MCF 10A (cell line): Measurements from ENCODE around the gene PLA2G4C. TPM values are rescaled to one million over a fixed set of nuclear protein-coding genes. Genes with fewer than 3 reads are reported as not detected.

ENCODE experiments used
- BruUV-seq: library from RNA; stranded (reverse); fragments of 400-500 nt; replicated peaks from 2 replicates; lab custom pipeline; 2021; lab: Mats Ljungman, UMichigan
- CTCF ChIA-PET: fragments of 300-600 bp; sonication (Branson Sonifier 250); formaldehyde crosslinking; extraction: SDS; loops from one replicate; lab custom pipeline; 2021; ENCODE audit warnings: antibody characterized with exemption, inconsistent platforms; lab: Yijun Ruan, JAX
- POLR2A ChIA-PET: fragments of 300-600, 350-650 bp; sonication (Branson Sonifier 250); formaldehyde crosslinking; extraction: SDS; loops from one replicate; lab custom pipeline; 2020; ENCODE audit warnings: antibody characterized with exemption, inconsistent platforms; lab: Yijun Ruan, JAX
- DNase-seq: peaks from one replicate; pipeline ENCODE4 v3.0.0-alpha.2; 2018; ENCODE audit not compliant: unreplicated experiment
- H3K27ac Mint-ChIP-seq: one replicate; pipeline ENCODE4 v1.8.0; 2022; ENCODE audit warnings: mild to moderate bottlenecking, low read depth, mixed read lengths; ENCODE audit not compliant: unreplicated experiment
- H3K27me3 Mint-ChIP-seq: one replicate; pipeline ENCODE4 v1.8.0; 2022; ENCODE audit warnings: mixed read lengths; ENCODE audit not compliant: insufficient read depth, unreplicated experiment
- H3K36me3 Mint-ChIP-seq: one replicate; pipeline ENCODE4 v1.8.0; 2022; ENCODE audit warnings: mild to moderate bottlenecking, moderate library complexity, mixed read lengths; ENCODE audit not compliant: insufficient read depth, unreplicated experiment
- H3K4me1 Mint-ChIP-seq: one replicate; pipeline ENCODE4 v1.8.0; 2022; ENCODE audit warnings: mixed read lengths; ENCODE audit not compliant: insufficient read depth, unreplicated experiment
- H3K4me3 Mint-ChIP-seq: one replicate; pipeline ENCODE4 v1.8.0; 2022; ENCODE audit warnings: mild to moderate bottlenecking, moderate library complexity, mixed read lengths; ENCODE audit not compliant: unreplicated experiment
- H3K9me3 Mint-ChIP-seq: one replicate; pipeline ENCODE4 v1.8.0; 2022; ENCODE audit warnings: mixed read lengths; ENCODE audit not compliant: unreplicated experiment
- CTCF ChIP-seq: fragments of 200-600 bp; IDR thresholded peaks from one replicate; pipeline ENCODE4 v1.8.0; 2022; ENCODE audit warnings: antibody characterized with exemption, mild to moderate bottlenecking; ENCODE audit not compliant: unreplicated experiment
- intact Hi-C: fragments of 100-400 bp; cut with micrococcal nuclease; formaldehyde crosslinking; loops from 2 replicates; pipeline ENCODE4 v1.14.1; 2022
- total RNA-seq: library from RNA; stranded (reverse); gene quantifications from 2 replicates; pipeline ENCODE4 v1.2.3, GENCODE V29; 2022

Gene PLA2G4C
- total RNA-seq, 1 experiment from 2014 or later = 1.4 TPM

- H3K4me3 Mint-ChIP-seq = no peak overlapping the region
- no peak for TF ChIP-seq CTCF
- BruUV-seq = no TSS peak
- H3K27ac Mint-ChIP-seq = no peak overlapping the region
- intact Hi-C loops = no loop called here
- no peaks in the 10 kb centered on the region for H3K4me1 Mint-ChIP-seq
- ChIA-PET CTCF (no interaction called here), POLR2A (no interaction called here)
- H3K27me3 Mint-ChIP-seq = no peaks in the 10 kb centered on the region
- H3K9me3 Mint-ChIP-seq = no peaks in the 10 kb centered on the region
- no peak for DNase-seq
- peaks cover 12% of the 10 kb centered on the region for H3K36me3 Mint-ChIP-seq
Measured at GRCh38 chr19:48133094-48133493, 22.5 kb upstream of the PLA2G4C start.

DNA sequence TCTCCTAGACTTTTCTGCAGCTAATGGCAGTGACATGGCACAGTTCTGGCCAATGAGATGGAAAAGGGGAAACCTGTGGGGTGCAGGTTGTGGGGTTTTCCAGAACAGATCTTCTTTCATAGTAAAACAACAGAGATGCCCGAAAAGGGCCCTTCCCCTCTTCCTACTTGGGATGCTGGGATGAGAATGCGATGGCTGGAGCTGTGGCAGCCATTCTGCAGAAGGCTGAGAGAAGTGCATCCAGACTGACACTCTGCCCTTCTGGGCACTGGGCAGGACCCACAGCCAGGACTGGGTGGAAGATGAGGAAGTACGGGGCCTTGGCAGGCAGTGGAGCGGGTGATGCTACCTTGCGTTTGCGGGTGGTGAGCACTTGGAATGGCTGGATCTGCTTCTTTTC lies 16.9 kb upstream of the PLA2G4C start:
- H3K27ac Mint-ChIP-seq = no peak overlapping the region
- ChIA-PET POLR2A (no interaction called here), CTCF (interaction anchor here (1.1 kb wide), 1 partner anchor 25 kb away, joined by 5 read pairs; no protein-coding TSS in a partner anchor)
- H3K4me3 Mint-ChIP-seq = no peak overlapping the region
- H3K9me3 Mint-ChIP-seq = no peaks in the 10 kb centered on the region
- no peak for DNase-seq
- no TSS peak for BruUV-seq
- H3K36me3 Mint-ChIP-seq = peaks cover 19% of the 10 kb centered on the region
- no peaks in the 10 kb centered on the region for H3K27me3 Mint-ChIP-seq
- intact Hi-C loops = no loop called here
- no peak for TF ChIP-seq CTCF
- H3K4me1 Mint-ChIP-seq = no peaks in the 10 kb centered on the region

DNA sequence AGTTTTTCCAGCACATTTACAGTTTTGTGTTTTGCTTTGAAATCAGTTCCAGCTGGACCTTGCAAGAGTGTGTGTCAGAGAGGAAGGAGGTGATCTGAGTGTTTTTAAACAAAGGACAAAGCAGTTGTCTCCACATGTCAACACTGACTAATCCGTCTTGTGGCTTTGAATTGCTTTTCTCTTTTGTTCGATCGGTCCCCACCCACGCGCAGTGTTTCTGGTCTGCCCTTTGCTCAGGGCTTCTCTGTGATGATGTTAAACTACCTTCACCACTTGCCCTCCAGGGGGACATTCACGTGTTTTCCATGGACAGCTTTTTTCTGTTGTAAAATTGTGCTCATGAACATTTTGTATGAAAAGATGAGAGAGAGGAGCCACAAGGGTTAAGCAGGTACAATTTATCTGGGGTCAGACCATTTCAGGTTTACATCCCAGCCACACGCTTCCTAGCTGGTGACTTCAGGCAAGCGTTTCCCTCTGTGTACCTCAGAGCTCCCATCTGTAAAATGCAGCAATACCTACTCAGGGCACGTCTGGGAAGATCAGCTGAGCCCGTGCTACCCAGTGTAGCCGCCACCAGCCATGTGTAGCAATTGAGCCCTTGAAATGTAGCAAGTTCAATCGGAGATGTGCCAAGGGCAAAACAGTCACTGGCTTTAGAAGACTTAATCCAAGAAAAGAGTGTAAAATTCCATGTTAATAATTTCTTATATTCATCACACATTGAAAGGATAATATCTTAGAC lies 13.5 kb upstream of the PLA2G4C start:
- H3K27ac Mint-ChIP-seq = peak overlapping the region; percentile 22
- peak; percentile 5 for TF ChIP-seq CTCF
- intact Hi-C loops = no loop called here

GRCh38 chr19:48122421-48122820 lies 11.8 kb upstream of the PLA2G4C start:
- Mint-ChIP-seq H3K9me3 (no peaks in the 10 kb centered on the region), H3K4me3 (no peak overlapping the region), H3K27ac (peak overlapping the region; percentile 49), H3K27me3 (no peaks in the 10 kb centered on the region), H3K4me1 (no peaks in the 10 kb centered on the region), H3K36me3 (peaks cover 13% of the 10 kb centered on the region)
- no peak for TF ChIP-seq CTCF
- DNase-seq = no peak
- CTCF ChIA-PET = interaction anchor here (0.6 to 1.3 kb wide), 3 partner anchors 30 to 159 kb away, joined by 3 to 6 read pairs (median 4); no protein-coding TSS in a partner anchor
- POLR2A ChIA-PET = no interaction called here
- intact Hi-C loops = no loop called here
- no TSS peak for BruUV-seq

More for the DNA sequence above, 13.5 kb upstream of the PLA2G4C start:
- no peak overlapping the region for H3K4me3 Mint-ChIP-seq
- H3K36me3 Mint-ChIP-seq = peaks cover 18% of the 10 kb centered on the region
- peak; percentile 76 for DNase-seq
- no peaks in the 10 kb centered on the region for H3K27me3 Mint-ChIP-seq
- no TSS peak for BruUV-seq
- H3K4me1 Mint-ChIP-seq = no peaks in the 10 kb centered on the region
- H3K9me3 Mint-ChIP-seq = no peaks in the 10 kb centered on the region
- ChIA-PET CTCF (interaction anchor here (0.6 to 1.5 kb wide), 5 partner anchors 11 to 114 kb away, joined by 3 to 8 read pairs (median 3); no protein-coding TSS in a partner anchor), POLR2A (interaction anchor here (1.2 kb wide), 2 partner anchors 13 kb away, joined by 3 to 6 read pairs; partner anchors contain the start of gene PLA2G4C)
